Skeletal muscle satellite cell (primary cell): ENCODE results near the gene QKI.

ENCODE experiments used
- H3K27me3 ChIP-seq: 2 replicates; pipeline ENCODE4 v1.7.0; 2013; ENCODE audit warnings: low read length; ENCODE audit not compliant: control insufficient read depth, insufficient read depth
- H3K36me3 ChIP-seq: 2 replicates; pipeline ENCODE4 v1.7.0; 2013; ENCODE audit warnings: mild to moderate bottlenecking, control low read depth, low read length; ENCODE audit not compliant: insufficient read depth
- H3K4me1 ChIP-seq: 2 replicates; pipeline ENCODE4 v1.7.0; 2013; ENCODE audit warnings: low read length; ENCODE audit not compliant: control insufficient read depth, insufficient read depth
- H3K4me2 ChIP-seq: 2 replicates; pipeline ENCODE4 v1.7.0; 2013; ENCODE audit warnings: mild to moderate bottlenecking, low read length
- H3K4me3 ChIP-seq: 2 replicates; pipeline ENCODE4 v1.7.0; 2013; ENCODE audit warnings: low read length
- H3K9ac ChIP-seq: 2 replicates; pipeline ENCODE4 v1.7.0; 2013; ENCODE audit warnings: mild to moderate bottlenecking, low read depth, low read length, moderate library complexity
- H3K9me3 ChIP-seq: replicated peaks from 2 replicates; pipeline ENCODE4 v1.7.0; 2013; ENCODE audit warnings: mild to moderate bottlenecking, control low read depth, low read length

Gene QKI

GRCh38 chr6:163605385-163606097, 191.0 kb downstream of the QKI start:
- Histone ChIP-seq H3K9ac (no peak overlapping the region), H3K27me3 (no peaks in the 10 kb centered on the region), H3K36me3 (no peaks in the 10 kb centered on the region), H3K4me1 (no peaks in the 10 kb centered on the region), H3K9me3 (no peaks in the 10 kb centered on the region), H3K4me3 (no peak overlapping the region), H3K4me2 (no peak overlapping the region)

GRCh38 chr6:163607792-163608191, 193.3 kb downstream of the QKI start:
- Histone ChIP-seq H3K4me3 (no peak overlapping the region), H3K9me3 (no peaks in the 10 kb centered on the region), H3K36me3 (no peaks in the 10 kb centered on the region), H3K4me2 (no peak overlapping the region), H3K9ac (no peak overlapping the region), H3K27me3 (no peaks in the 10 kb centered on the region), H3K4me1 (no peaks in the 10 kb centered on the region)

- Histone ChIP-seq H3K4me1 (no peaks in the 10 kb centered on the region), H3K36me3 (no peaks in the 10 kb centered on the region), H3K9me3 (no peaks in the 10 kb centered on the region), H3K27me3 (no peaks in the 10 kb centered on the region), H3K9ac (no peak overlapping the region), H3K4me3 (no peak overlapping the region), H3K4me2 (no peak overlapping the region)
Measured at GRCh38 chr6:163608204-163608644, 193.7 kb downstream of the QKI start.

- no peaks in the 10 kb centered on the region for H3K9me3 ChIP-seq
- no peaks in the 10 kb centered on the region for H3K36me3 ChIP-seq
Measured at GRCh38 chr6:163612200-163612599, 197.7 kb downstream of the QKI start.

GRCh38 chr6:163613025-163613424, 198.5 kb downstream of the QKI start:
- no peaks in the 10 kb centered on the region for H3K36me3 ChIP-seq

More at GRCh38 chr6:163612200-163612599, 197.7 kb downstream of the QKI start:
- no peak overlapping the region for H3K4me3 ChIP-seq
- H3K9ac ChIP-seq = no peak overlapping the region
- no peaks in the 10 kb centered on the region for H3K27me3 ChIP-seq
- no peak overlapping the region for H3K4me2 ChIP-seq
- H3K4me1 ChIP-seq = no peaks in the 10 kb centered on the region

GRCh38 chr6:163613668-163614067, 199.2 kb downstream of the QKI start:
- H3K9ac ChIP-seq = no peak overlapping the region
- no peaks in the 10 kb centered on the region for H3K4me1 ChIP-seq
- no peak overlapping the region for H3K4me3 ChIP-seq
- no peaks in the 10 kb centered on the region for H3K9me3 ChIP-seq
- no peaks in the 10 kb centered on the region for H3K36me3 ChIP-seq
- no peaks in the 10 kb centered on the region for H3K27me3 ChIP-seq
- no peak overlapping the region for H3K4me2 ChIP-seq

More at GRCh38 chr6:163613025-163613424, 198.5 kb downstream of the QKI start:
- no peak overlapping the region for H3K4me3 ChIP-seq
- H3K4me1 ChIP-seq = no peaks in the 10 kb centered on the region
- H3K9me3 ChIP-seq = no peaks in the 10 kb centered on the region
- no peak overlapping the region for H3K4me2 ChIP-seq
- H3K27me3 ChIP-seq = no peaks in the 10 kb centered on the region
- no peak overlapping the region for H3K9ac ChIP-seq

- H3K4me1 ChIP-seq = no peaks in the 10 kb centered on the region
- no peak overlapping the region for H3K4me3 ChIP-seq
- H3K9me3 ChIP-seq = no peaks in the 10 kb centered on the region
- H3K4me2 ChIP-seq = no peak overlapping the region
- H3K36me3 ChIP-seq = no peaks in the 10 kb centered on the region
- H3K9ac ChIP-seq = no peak overlapping the region
- no peaks in the 10 kb centered on the region for H3K27me3 ChIP-seq
Measured at GRCh38 chr6:163616452-163616851, 201.9 kb downstream of the QKI start.

- H3K4me3 ChIP-seq = no peak overlapping the region
- H3K4me1 ChIP-seq = no peaks in the 10 kb centered on the region
- H3K27me3 ChIP-seq = no peaks in the 10 kb centered on the region
- H3K9ac ChIP-seq = no peak overlapping the region
- no peak overlapping the region for H3K4me2 ChIP-seq
- no peaks in the 10 kb centered on the region for H3K9me3 ChIP-seq
- H3K36me3 ChIP-seq = no peaks in the 10 kb centered on the region
Measured at GRCh38 chr6:163617549-163617948, 203.0 kb downstream of the QKI start.

- Histone ChIP-seq H3K9me3 (no peaks in the 10 kb centered on the region), H3K9ac (no peak overlapping the region), H3K4me3 (no peak overlapping the region), H3K4me1 (no peaks in the 10 kb centered on the region), H3K4me2 (no peak overlapping the region), H3K27me3 (no peaks in the 10 kb centered on the region), H3K36me3 (no peaks in the 10 kb centered on the region)
Measured at GRCh38 chr6:163620101-163620500, 205.6 kb downstream of the QKI start.

- no peaks in the 10 kb centered on the region for H3K27me3 ChIP-seq
- H3K9me3 ChIP-seq = no peaks in the 10 kb centered on the region
- H3K36me3 ChIP-seq = no peaks in the 10 kb centered on the region
- no peaks in the 10 kb centered on the region for H3K4me1 ChIP-seq
- H3K9ac ChIP-seq = no peak overlapping the region
- H3K4me3 ChIP-seq = no peak overlapping the region
- H3K4me2 ChIP-seq = no peak overlapping the region
Measured at GRCh38 chr6:163620670-163621330, 206.3 kb downstream of the QKI start.

GRCh38 chr6:163625265-163625664, 210.7 kb downstream of the QKI start:
- no peaks in the 10 kb centered on the region for H3K9me3 ChIP-seq
- no peak overlapping the region for H3K9ac ChIP-seq
- H3K4me1 ChIP-seq = no peaks in the 10 kb centered on the region
- no peak overlapping the region for H3K4me3 ChIP-seq
- H3K4me2 ChIP-seq = no peak overlapping the region
- no peaks in the 10 kb centered on the region for H3K27me3 ChIP-seq
- no peaks in the 10 kb centered on the region for H3K36me3 ChIP-seq
